PC-3 (cell line): Measurements from ENCODE around the gene IGLON5.

ENCODE experiments used
- EZH2 ChIP-seq: fragments of 300-600 bp; sonication (generic); IDR thresholded peaks from one replicate; pipeline ENCODE4 v1.6.1; 2017; ENCODE audit warnings: antibody characterized with exemption, mild to moderate bottlenecking, low read length; ENCODE audit not compliant: unreplicated experiment
- TF ChIP-seq, protein P1 (sequence below): fragments of 300-600 bp; sonication (generic); conservative IDR thresholded peaks from 2 replicates; pipeline ENCODE4 v1.5.1; 2017; ENCODE audit warnings: antibody characterized with exemption, low read depth, mild to moderate bottlenecking, low read length

DNA sequence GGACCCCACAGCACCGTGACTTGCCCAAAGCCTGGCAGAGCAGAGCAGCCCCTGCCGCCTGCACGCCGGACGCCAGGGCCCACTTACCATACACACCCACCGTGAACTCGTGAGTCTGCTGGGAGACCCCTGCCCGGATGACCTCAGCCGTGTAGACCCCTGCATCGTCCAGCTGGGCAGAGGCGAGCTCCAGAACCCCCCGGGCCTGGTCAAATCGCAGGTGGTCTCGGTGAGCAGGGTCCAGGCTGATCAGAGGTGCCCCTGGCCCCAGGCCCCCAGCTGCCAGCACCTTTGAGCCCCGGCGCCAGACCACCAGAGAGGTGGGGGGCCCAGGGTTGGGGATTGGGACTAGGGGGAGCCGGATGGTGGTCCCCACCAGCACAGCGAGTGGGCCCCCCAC lies 29.6 kb downstream of the IGLON5 start:
- TF ChIP-seq, protein P1, sequence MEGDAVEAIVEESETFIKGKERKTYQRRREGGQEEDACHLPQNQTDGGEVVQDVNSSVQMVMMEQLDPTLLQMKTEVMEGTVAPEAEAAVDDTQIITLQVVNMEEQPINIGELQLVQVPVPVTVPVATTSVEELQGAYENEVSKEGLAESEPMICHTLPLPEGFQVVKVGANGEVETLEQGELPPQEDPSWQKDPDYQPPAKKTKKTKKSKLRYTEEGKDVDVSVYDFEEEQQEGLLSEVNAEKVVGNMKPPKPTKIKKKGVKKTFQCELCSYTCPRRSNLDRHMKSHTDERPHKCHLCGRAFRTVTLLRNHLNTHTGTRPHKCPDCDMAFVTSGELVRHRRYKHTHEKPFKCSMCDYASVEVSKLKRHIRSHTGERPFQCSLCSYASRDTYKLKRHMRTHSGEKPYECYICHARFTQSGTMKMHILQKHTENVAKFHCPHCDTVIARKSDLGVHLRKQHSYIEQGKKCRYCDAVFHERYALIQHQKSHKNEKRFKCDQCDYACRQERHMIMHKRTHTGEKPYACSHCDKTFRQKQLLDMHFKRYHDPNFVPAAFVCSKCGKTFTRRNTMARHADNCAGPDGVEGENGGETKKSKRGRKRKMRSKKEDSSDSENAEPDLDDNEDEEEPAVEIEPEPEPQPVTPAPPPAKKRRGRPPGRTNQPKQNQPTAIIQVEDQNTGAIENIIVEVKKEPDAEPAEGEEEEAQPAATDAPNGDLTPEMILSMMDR: no peak
- no peak for TF ChIP-seq EZH2
